ENCODE data around the gene HYLS1.
"Not testable (repeated sequence)": the region's sequence is repeated elsewhere in the genome, so short reads cannot be mapped to it uniquely, and the experiment has no call there.

Gene HYLS1, protein sequence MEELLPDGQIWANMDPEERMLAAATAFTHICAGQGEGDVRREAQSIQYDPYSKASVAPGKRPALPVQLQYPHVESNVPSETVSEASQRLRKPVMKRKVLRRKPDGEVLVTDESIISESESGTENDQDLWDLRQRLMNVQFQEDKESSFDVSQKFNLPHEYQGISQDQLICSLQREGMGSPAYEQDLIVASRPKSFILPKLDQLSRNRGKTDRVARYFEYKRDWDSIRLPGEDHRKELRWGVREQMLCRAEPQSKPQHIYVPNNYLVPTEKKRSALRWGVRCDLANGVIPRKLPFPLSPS

DNA sequence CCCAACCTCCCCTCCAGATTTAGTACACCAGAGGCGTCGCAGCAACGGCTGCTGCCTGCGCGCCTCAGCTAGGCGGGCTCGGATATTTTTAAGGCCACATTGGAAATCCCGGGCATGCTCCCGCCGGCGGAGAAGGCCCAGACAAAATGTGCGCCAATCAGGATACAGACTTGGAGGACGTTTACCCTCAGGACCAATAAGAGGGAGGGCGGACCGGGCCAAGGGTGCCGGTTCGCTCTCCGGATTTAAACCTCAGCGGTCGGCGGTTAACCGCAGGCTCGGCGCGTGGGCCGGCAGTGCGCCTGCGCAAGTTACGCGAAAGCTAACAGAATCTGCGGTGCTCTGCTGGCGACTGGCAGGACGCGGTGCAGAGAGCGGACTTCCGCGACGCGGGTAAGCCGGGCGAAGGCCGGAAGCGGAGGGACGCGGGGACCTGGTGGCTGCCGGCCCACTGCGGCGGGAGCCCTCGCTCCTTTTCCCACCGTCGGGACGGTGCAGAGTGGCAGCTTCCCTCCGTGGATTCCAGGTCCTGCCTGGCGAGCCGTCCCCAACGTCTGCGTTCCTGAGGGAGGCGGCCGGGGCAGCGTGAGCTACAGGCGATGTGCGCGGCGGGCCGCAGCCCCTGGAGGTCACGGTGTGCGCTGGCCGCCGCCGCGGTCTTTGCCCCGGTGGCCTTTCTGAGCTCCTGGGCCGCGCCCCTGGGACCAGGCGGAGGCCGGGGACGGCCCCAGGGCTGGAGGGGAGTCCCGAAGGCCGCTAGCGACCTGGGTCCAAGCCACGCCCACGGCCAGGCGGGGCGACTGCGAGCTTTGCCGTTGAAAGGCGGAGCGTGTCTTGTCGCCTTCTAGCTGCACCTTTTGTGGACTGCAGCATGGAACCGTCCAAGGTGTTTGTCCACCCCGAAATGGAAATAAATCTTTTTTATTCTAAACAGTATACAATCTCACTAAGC is at the start of gene HYLS1:
Gene HYLS1 (plus strand): TSS at position 296 of the 952 bp plus-strand sequence. CDS start 11,701 bp downstream, outside the sequence.
- H3K4me3 ChIP-seq (ENCODE audit: low read depth, low read length), result peak within 1 kb of the TSS; percentile 83
- peak; percentile 90 for DNase-seq (ENCODE audit: low read depth)

DNA sequence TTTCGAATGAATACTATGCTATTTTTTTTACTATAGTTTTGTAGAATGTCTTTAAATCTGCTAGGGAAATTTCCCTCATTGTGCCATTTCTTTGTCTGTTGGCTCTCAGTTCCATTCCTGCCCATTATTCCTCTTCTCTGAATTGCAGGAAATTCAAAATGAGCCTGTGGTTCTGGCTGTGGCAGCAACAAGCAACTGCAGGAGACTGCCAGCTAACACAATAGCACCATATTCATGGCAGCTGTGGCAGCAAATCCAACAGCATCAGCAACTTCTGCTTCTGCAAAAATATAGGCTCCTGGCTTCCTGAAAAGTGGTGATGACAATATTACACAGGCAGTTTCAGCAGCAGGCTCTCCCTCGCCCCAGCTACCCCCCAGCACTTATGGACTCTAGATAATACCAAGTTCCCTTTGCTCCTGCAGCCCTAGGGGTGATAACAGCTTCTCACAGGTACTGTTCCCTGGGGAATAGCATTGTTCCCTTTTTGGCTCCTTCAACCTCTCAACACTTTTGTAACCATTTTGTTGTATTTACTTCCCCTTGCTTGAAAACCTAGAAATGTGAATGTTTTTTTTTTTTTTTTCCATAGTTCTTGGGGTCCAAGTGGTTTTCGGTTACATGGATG is 45.0 kb upstream of the HYLS1 start:
- no peak for DNase-seq (ENCODE audit: low read depth)
- H3K4me3 ChIP-seq (ENCODE audit: low read depth, low read length), result no peak overlapping the region

DNA sequence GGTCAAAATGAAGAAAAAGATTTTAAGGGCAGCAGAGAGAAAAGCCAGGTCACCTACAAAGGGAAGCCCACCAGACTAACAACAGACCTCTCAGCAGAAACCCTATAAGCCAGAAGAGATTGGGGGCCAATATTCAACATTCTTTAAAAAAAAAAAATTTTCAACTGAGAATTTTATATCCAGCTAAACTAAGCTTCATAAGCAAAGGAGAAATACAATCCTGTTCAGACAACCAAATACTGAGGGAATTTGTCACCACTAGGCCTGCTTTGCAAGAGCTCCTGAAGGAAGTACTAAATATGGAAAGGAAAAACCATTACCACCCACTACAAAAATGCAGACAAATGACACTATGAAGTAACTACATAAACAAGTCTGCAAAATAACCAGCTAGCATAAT is 41.3 kb upstream of the HYLS1 start:
- H3K4me3 ChIP-seq (ENCODE audit: low read depth, low read length), result no peak overlapping the region
- no peak for DNase-seq (ENCODE audit: low read depth)

DNA sequence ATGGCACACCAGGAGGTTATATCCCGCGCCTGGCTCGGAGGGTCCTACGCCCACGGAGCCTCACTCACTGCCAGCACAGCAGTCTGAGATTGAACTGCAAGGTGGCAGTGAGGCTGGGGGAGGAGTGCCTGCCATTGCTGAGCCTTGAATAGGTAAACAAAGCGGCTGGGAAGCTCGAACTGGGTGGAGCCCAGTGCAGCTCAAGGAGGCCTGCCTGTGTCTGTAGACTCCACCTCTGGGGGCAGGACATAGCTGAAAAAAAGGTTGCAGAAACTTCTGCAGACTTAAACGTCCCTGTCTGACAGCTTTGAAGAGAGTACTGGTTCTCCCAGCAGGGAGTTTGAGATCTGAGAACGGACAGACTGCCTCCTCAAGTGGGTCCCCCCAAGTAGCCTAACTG is 29.8 kb upstream of the HYLS1 start:
- DNase-seq (ENCODE audit: low read depth); H3K4me3 ChIP-seq (ENCODE audit: low read depth, low read length): not testable (repeated sequence)

DNA sequence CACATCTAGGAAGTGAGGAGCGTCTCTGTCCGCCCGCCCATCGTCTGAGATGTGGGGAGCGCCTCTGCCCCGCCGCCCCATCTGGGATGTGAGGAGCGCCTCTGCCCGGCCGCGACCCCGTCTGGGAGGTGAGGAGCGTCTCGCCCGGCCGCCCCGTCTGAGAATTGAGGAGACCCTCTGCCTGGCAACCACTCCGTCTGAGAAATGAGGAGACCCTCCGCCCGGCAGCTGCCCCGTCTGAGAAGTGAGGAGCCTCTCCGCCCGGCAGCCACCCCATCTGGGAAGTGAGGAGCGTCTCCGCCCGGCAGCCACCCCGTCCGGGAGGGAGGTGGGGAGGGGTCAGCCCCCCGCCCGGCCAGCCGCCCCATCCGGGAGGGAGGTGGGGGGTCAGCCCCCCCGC is 24.7 kb upstream of the HYLS1 start:
- H3K4me3 ChIP-seq (ENCODE audit: low read depth, low read length), result not testable (repeated sequence)

DNA sequence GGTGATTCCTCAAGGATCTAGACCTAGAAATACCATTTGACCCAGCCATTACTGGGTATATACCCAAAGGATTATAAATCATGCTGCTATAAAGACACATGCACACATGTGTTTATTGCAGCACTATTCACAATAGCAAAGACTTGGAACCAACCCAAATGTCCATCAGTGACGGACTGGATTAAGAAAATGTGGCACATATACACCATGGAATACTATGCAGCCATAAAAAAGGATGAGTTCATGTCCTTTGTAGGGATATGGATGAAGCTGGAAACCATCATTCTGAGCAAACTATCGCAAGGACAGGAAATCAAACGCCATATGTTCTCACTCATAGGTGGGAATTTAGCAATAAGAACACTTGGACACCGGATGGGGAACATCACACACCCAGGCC is 22.1 kb upstream of the HYLS1 start:
- DNase-seq (ENCODE audit: low read depth); H3K4me3 ChIP-seq (ENCODE audit: low read depth, low read length): not testable (repeated sequence)

More for the DNA sequence above, 24.7 kb upstream of the HYLS1 start:
- not testable (repeated sequence) for DNase-seq (ENCODE audit: low read depth)

DNA sequence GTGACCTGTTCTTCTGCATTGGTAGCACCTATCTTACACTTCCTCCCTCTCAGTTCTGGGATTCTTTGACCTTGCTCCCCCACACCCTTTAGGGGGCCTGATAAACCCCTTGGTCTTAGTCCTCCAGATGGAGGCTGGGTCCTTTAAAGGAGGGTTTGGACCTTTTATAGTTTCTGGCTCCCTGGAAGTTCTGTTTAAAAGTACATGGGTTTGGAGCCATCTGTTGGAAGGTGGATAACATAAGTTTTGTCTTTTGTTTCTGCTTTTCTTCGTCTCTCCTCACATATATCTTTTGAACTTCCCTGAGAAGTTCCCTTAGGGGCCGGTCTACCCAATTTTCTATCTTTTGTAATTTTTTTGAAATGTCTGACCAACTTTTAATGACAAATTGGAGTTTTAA is 17.9 kb upstream of the HYLS1 start:
- no peak for DNase-seq (ENCODE audit: low read depth)
- H3K4me3 ChIP-seq (ENCODE audit: low read depth, low read length), result no peak overlapping the region

DNA sequence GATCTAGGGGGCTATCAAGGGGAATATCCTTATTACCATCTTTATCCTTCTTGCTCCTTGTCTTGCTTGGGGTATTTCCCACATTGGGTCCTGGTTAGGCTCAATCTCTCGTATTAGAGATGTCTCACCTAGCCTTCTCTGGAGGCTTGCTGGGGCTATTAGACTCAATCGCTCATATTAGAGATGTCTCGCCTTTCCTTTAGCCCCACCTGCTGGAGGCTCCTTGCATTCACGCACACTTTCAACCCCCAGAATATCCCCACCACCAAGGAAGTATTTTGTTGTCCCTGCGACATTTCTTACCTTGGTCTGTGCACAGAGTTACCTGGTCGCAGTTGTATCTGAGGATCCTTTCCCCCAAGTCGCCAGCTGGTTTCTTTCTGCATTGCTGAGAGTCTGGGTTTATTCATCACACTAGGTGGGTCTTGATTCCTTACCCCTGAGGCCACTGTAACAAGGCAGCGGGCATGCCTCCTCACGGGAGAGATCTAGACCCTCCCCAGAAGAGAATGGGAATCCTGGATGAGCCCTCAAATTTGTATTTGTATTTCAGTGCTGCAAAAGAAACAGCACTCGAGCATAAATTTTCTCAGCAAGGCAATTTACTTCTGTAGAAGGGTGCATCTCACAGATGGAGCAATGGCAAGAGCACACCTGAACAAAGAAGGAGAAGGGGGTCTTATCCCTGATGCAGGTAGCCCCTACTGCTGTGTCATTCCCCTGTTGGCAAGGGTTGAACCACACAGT is 15.9 kb upstream of the HYLS1 start:
- DNase-seq (ENCODE audit: low read depth), result no peak
- no peak overlapping the region for H3K4me3 ChIP-seq (ENCODE audit: low read depth, low read length)

DNA sequence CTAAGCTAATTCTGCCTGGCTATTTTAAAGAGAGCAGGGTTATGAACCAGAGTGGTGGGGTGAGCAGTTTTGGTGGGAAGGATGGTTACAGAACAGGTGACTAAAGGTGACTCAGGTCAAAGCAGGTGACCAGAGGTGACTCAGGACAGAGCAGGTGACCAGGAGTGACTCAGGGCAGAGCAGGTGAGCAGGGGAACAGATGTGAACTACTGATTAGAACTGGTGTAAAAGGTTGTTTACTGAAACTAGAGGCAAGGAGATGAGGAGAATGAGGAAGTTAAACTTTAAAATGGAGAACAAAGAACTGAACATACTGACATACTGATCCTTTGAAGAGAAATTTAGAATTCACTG is 15.4 kb upstream of the HYLS1 start:
- no peak for DNase-seq (ENCODE audit: low read depth)
- H3K4me3 ChIP-seq (ENCODE audit: low read depth, low read length), result no peak overlapping the region

DNA sequence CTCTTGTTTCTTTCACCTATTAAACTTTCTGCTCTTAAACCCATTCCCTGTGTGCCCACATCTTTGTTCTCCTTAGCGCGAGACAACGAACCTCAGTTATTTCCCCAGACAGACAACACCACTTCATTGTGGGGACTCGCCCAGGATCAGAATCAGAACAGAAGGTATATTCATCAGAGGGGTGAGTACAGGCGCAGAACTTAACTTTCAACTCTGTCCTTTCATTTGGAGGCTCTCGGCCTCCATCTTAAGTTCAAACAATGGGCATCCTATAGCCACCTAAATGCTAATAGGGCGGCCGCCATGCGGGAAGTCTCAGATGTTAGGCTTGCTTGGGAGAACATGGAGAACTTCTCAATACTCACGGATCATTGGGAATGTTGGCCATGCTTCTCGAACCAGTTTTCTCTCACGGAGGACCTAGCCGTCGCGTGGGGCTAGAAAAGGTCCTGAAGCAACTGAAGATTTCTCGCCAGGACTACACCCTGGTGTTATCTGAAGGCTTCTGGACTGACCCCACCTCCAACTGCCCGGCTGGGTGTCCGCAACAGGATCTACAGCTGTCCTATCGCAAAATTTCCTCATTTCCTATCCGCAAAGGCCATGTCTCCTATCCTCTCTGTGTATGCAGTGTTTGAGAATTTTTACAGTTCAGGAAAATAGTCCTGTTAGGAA is 13.4 kb upstream of the HYLS1 start:
- no peak overlapping the region for H3K4me3 ChIP-seq (ENCODE audit: low read depth, low read length)
- no peak for DNase-seq (ENCODE audit: low read depth)

DNA sequence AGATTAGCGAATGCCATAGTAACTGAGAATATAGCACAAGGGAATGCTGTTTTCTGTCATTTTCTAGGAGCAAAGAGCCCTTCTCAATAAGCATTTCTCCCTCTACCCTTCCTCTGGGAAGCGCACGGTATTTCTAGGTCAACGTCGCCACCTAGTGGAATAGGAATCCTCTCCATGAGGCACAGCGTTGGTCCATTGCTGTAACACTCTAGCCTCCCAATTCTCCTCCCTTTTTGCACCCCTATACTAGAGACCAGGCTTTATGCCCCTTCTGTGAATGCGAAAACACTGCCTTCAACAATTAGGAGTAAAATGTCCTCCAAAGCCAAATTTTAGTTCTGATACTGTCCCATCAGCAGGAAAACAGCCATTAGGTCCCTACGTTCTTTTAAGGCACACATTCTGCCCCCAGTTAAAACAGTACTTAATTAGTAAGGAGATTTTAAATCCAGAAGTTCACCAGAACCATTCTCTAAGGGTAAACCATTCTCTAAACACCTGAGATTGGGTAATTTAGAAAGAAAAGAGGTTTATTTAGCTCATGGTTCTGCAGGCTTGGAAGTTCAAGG is 12.8 kb upstream of the HYLS1 start:
- no peak overlapping the region for H3K4me3 ChIP-seq (ENCODE audit: low read depth, low read length)

DNA sequence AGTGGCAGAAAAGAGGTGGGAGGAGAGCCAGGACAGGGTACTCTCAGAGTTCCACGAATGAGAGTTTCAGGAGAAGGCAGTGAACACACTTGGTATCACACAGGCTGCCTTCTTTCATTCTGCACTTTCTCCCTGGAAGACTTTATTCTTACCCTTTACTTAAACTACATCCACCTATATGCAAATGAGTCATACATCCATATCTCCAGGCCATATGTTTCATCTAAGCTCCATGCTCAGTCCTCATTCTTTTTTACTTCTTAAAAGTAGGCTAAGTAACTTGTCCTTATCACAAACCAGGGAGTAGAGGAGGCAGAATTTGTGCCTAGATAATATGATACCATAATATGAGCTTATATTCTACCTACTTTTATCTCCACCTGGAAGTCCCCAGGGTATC is 6.2 kb upstream of the HYLS1 start:
- no peak overlapping the region for H3K4me3 ChIP-seq (ENCODE audit: low read depth, low read length)
- no peak for DNase-seq (ENCODE audit: low read depth)

More for the DNA sequence above, 12.8 kb upstream of the HYLS1 start:
- peak; percentile 25 for DNase-seq (ENCODE audit: low read depth)

DNA sequence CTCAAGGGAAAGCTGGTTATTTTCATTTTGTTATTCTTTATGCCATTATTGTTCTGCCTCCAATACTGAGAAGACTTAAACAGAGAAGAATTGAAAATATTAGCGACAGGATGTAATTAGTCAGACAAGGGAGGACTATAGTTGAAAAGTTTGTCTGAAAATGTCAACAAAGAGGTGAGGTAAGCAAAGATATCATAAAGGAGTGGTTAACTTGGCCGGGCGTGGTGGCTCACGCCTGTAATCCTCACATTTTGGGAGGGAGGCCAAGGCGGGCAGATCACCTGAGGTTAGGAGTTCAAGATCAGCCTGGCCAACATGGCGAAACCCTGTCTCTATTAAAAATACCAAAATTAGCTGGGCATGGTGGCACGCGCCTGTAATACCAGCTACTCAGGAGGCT is 4.1 kb upstream of the HYLS1 start:
- DNase-seq (ENCODE audit: low read depth), result no peak
- H3K4me3 ChIP-seq (ENCODE audit: low read depth, low read length), result no peak overlapping the region

DNA sequence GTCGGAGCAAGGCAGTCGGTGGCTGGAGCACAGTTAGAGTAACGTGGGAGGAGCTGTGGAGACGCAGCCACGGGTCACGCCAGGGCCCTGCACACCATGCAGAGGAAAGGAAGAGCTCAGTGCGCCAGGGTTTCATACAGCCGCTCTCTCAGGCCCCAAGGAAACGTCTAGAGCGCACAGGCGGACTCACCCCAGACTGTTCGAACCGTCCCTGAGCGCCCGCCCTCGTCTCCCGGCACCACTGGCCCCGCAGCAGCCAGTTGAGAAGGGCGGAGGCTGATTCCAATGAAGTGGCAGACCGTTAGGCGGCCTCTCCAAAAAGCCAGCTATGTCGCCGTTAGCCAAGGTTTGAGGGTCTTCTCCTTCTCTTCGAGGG is 483 bp upstream of the HYLS1 start:
- no peak for DNase-seq (ENCODE audit: low read depth)
- peak overlapping the region; percentile 83 for H3K4me3 ChIP-seq (ENCODE audit: low read depth, low read length)

DNA sequence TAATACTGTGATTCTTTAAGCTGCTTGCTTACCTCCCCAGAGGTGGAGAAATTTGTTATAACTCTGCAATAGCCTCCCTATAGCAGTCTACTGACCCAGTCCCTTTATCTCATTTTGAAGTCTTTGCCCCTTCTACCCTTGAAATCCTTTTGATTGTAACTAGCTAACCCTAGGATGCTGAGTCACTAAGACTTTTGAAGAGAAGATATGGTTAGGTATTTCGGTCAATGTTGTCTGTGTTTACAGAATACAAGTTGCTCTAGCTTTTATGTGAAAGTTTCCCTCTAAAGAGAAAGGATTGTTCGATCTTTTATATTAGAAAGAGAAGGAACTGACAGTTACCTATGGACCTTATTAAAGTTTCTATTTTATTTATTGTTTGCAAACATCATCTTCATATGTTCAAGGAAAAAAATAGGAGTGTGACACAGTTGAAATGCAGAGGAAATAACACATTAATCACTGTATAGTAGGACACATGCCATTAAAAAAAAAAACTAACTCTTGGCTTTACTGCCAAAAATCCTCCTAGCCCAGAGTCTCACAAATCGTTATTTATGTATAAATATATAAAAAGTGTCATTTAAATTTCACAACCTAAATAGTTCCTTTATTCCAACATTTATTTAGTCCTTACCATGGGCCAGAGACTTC is 3.1 kb downstream of the HYLS1 start:
- DNase-seq (ENCODE audit: low read depth), result no peak
- H3K4me3 ChIP-seq (ENCODE audit: low read depth, low read length), result no peak overlapping the region

DNA sequence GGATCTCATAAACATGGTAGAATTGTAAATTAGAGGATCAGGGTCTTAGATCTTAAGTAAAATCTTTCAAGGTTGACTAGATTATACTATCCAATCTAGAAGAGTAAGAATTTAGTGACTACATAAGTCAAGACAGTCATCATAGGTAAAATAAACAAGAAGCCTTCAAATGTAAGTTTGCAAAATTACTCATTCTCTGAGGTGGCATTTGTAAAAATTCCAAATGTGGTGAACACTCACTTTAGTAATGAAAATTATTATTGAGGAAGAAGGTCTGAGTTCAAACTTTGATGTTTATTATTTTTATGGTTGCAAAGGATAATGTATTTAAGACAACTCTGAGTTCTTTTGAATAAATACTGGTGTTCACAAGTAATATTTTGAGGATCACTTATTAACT is 4.6 kb downstream of the HYLS1 start:
- DNase-seq (ENCODE audit: low read depth), result no peak
- H3K4me3 ChIP-seq (ENCODE audit: low read depth, low read length), result no peak overlapping the region

DNA sequence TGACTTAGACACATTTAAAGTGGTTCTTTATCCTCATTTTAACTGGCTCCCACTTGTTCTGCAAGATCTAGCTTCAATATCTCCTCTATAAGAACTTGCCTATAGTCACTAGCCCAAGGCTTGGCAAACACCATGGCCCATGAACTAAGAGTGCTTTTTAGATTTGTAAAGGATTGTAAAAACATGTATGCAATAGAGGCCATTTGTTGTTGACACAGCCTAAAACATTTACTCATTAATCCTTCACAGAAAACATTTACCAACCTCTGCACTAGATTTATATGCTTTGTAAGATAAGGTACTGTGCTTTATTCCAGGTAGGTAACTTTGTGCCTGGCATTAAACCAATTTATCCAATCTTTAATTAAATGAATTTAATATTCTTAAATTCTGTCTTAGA is 5.5 kb downstream of the HYLS1 start:
- no peak for DNase-seq (ENCODE audit: low read depth)
- H3K4me3 ChIP-seq (ENCODE audit: low read depth, low read length), result no peak overlapping the region

DNA sequence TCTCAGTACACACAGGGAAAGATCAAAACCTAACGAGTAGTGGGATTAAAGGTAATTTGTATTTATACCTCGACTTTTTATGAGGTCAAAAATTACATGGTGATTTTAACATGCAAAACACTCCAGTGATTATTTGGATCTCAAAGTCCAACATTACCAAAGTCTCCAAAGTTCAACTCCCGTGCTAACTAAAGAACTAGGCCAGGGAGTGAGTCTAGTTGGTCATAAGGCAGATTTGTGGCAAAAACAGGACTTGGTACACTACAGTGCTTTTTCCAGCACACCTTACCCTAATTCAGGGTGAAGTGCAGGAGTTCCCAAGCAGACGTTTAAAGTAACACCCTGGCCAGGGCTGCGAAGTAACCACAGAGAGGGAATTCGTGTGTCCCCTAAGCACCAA is 14.4 kb downstream of the HYLS1 start:
- H3K4me3 ChIP-seq (ENCODE audit: low read depth, low read length), result peak overlapping the region; percentile 70
- DNase-seq (ENCODE audit: low read depth), result no peak

All from skeletal muscle cell (primary cell).